Activated naive CD8-positive, alpha-beta T cell treated with anti-CD3 and anti-CD28 coated beads, Interleukin-2, amount 50 U/mL, for 16 hours (primary cell): ENCODE results near the gene ARHGEF26.

ENCODE experiments used
- DNase-seq: peaks from one replicate; pipeline ENCODE4 v3.0.0-alpha.2; 2020; ENCODE audit warnings: low read depth, low spot score

Gene ARHGEF26

GRCh38 chr3:154113609-154114008 is 7.6 kb upstream of the ARHGEF26 start:
- DNase-seq: no peak

GRCh38 chr3:154115332-154115731 is 5.9 kb upstream of the ARHGEF26 start:
- DNase-seq: no peak

- no peak for DNase-seq
Measured at GRCh38 chr3:154119951-154120350, 1.2 kb upstream of the ARHGEF26 start.

- DNase-seq: no peak
Measured at GRCh38 chr3:154121701-154122551, 736 bp downstream of the ARHGEF26 start.

GRCh38 chr3:154122552-154122911 is 1.3 kb downstream of the ARHGEF26 start:
- DNase-seq: no peak

GRCh38 chr3:154122912-154123559 is 1.8 kb downstream of the ARHGEF26 start:
- DNase-seq: no peak

GRCh38 chr3:154123906-154124305 is 2.7 kb downstream of the ARHGEF26 start:
- no peak for DNase-seq

GRCh38 chr3:154125378-154126030 is 4.3 kb downstream of the ARHGEF26 start:
- DNase-seq: no peak

- no peak for DNase-seq
Measured at GRCh38 chr3:154126651-154127050, 5.5 kb downstream of the ARHGEF26 start.

- DNase-seq: no peak
Measured at GRCh38 chr3:154129625-154130024, 8.4 kb downstream of the ARHGEF26 start.

- DNase-seq: no peak
Measured at GRCh38 chr3:154130540-154130939, 9.3 kb downstream of the ARHGEF26 start.

- DNase-seq: no peak
Measured at GRCh38 chr3:154131830-154132229, 10.6 kb downstream of the ARHGEF26 start.

GRCh38 chr3:154132777-154133375 is 11.7 kb downstream of the ARHGEF26 start:
- DNase-seq: no peak

GRCh38 chr3:154135511-154136173 is 14.5 kb downstream of the ARHGEF26 start:
- DNase-seq: no peak

- no peak for DNase-seq
Measured at GRCh38 chr3:154137036-154137435, 15.8 kb downstream of the ARHGEF26 start.

GRCh38 chr3:154139996-154140436 is 18.8 kb downstream of the ARHGEF26 start:
- DNase-seq: no peak

GRCh38 chr3:154142608-154143007 is 21.4 kb downstream of the ARHGEF26 start:
- DNase-seq: no peak

- no peak for DNase-seq
Measured at GRCh38 chr3:154143873-154144272, 22.7 kb downstream of the ARHGEF26 start.

GRCh38 chr3:154144825-154145465 is 23.8 kb downstream of the ARHGEF26 start:
- no peak for DNase-seq

- DNase-seq: no peak
Measured at GRCh38 chr3:154148541-154148940, 27.4 kb downstream of the ARHGEF26 start.

GRCh38 chr3:154149286-154149685 is 28.1 kb downstream of the ARHGEF26 start:
- no peak for DNase-seq
